Measurements from ENCODE around the gene ELOVL1. TPM values are rescaled to one million over a fixed set of nuclear protein-coding genes. Genes with fewer than 3 reads are reported as not detected.

Gene ELOVL1
- total RNA-seq, 4 donors from 2014 or later: 99.8 to 187 (median 115) TPM

GRCh38 chr1:43381612-43382011 is 13.8 kb upstream of the ELOVL1 start:
- Histone ChIP-seq H3K9me3 (no peaks in the 10 kb centered on the region), H3K36me3 (peaks cover 21 to 73% (median 34%) of the 10 kb centered on the region in 3 donors), H3K4me1 (peaks cover 0 to 2% (median 0%) of the 10 kb centered on the region in 3 donors), H3K27ac (peak overlapping the region in 1 of 4 donors; percentile 5), H3K4me3 (no peak overlapping the region), H3K27me3 (no peaks in the 10 kb centered on the region)
- WGBS, 2 donors: 61 to 64% methylated on average over 3 of the region's 3 CpGs
- peak in 1 of 4 donors; percentile 8 for TF ChIP-seq POLR2A (IDR thresholded peaks at IDR 0.05)
- no peak for TF ChIP-seq CTCF (IDR thresholded peaks at IDR 0.05)
- no peak for DNase-seq
- intact Hi-C loops (cut with DNase I): no loop called here

DNA sequence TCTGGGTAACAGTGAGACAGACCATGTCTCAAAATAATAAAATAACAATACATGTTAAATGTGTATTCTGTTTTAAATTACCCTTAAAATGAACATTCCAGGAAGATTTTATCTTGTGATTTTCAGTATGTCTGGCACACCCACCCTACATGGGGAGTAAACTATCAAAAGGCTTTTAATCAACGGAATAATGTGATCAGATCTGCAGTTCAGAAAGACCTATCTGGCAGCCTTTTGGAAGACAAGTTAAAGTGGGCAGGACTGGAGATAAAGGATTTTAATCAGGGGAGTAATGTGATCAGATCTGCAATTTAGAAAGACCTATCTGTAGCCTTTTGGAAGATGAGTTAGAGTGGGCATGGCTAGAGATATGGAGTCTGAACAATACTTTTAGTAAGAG is 11.7 kb upstream of the ELOVL1 start:
- Histone ChIP-seq H3K4me1 (no peaks in the 10 kb centered on the region), H3K36me3 (peaks cover 3 to 52% (median 14%) of the 10 kb centered on the region in 3 donors), H3K27me3 (no peaks in the 10 kb centered on the region), H3K9me3 (no peaks in the 10 kb centered on the region), H3K4me3 (no peak overlapping the region), H3K27ac (no peak overlapping the region)
- WGBS, 2 donors: 94 to 96% methylated on average over 1 of the region's 1 CpG
- TF ChIP-seq CTCF (IDR thresholded peaks at IDR 0.05): no peak
- TF ChIP-seq POLR2A (IDR thresholded peaks at IDR 0.05): no peak
- DNase-seq: no peak
- intact Hi-C loops (cut with DNase I): no loop called here

- 89 to 91% methylated on average over 1 of the region's 1 CpG for WGBS, 2 donors
- TF ChIP-seq CTCF (IDR thresholded peaks at IDR 0.05) (no peak), POLR2A (IDR thresholded peaks at IDR 0.05) (no peak)
- Histone ChIP-seq H3K36me3 (peaks cover 0 to 35% (median under 1%) of the 10 kb centered on the region in 3 donors), H3K4me1 (peaks cover 0 to 12% (median 9%) of the 10 kb centered on the region in 3 donors), H3K9me3 (no peaks in the 10 kb centered on the region), H3K27me3 (no peaks in the 10 kb centered on the region), H3K4me3 (no peak overlapping the region), H3K27ac (no peak overlapping the region)
- intact Hi-C loops (cut with DNase I): no loop called here
- DNase-seq: no peak
Observed at GRCh38 chr1:43377831-43378230, 10.0 kb upstream of the ELOVL1 start.

GRCh38 chr1:43376723-43377235 is 9.0 kb upstream of the ELOVL1 start:
- 62 to 83% methylated on average over 7 of the region's 7 CpGs for WGBS, 2 donors
- intact Hi-C loops (cut with DNase I): no loop called here
- H3K4me1 ChIP-seq: peaks cover 0 to 17% (median 11%) of the 10 kb centered on the region in 3 donors
- no peak for TF ChIP-seq POLR2A (IDR thresholded peaks at IDR 0.05)
- H3K27ac ChIP-seq: no peak overlapping the region
- no peak overlapping the region for H3K4me3 ChIP-seq
- DNase-seq: no peak
- no peaks in the 10 kb centered on the region for H3K27me3 ChIP-seq
- H3K36me3 ChIP-seq: peaks cover 0 to 25% (median 0%) of the 10 kb centered on the region in 3 donors
- H3K9me3 ChIP-seq: no peaks in the 10 kb centered on the region

DNA sequence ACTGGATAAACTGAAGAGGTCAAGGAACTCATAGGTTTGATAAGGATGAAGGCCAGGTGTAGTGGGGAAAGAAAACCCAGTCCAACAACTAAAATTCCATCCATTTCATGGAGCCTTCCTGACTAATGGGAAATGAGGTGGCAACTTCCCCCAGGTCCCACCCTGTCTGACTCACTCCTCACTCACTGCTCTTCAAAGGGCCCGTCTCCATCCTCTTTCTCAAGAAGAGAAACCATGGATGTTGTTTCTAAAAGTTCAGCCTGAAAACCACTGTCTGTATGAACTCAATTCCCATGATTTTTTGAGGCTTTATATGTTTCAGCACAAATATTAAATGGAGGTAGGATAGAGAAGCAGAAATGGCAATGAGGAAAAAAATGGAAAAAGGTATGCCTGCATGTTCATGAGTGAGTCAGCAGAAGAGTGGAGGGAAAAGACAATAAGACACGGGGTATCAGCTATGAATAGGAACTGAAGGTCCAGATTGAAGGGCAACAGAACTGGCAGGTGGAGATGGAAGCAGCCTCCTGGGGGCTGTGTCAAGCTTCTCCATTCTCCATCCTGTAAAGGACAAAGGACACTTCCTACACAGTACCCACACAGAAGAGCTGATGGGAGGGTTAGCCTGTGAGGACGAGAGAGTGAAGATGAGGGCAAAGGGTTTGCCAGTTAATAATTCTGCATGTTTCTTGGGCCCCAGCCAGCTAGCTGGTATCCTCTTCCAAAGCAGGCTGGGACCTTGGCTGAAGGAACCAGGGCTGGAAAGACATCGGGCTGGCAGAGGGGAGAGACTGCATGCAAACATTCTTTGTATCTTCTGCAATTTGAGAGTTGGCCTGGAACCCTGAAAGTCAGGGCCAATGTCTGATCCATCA is 5.5 kb upstream of the ELOVL1 start:
- no peak for DNase-seq
- no peak for TF ChIP-seq CTCF (IDR thresholded peaks at IDR 0.05)
- TF ChIP-seq POLR2A (IDR thresholded peaks at IDR 0.05): no peak
- WGBS, 2 donors: 24 to 33% methylated on average over 4 of the region's 4 CpGs
- H3K27ac ChIP-seq: peak overlapping the region; percentile 27 to 77 (median 59)
- H3K27me3 ChIP-seq: no peaks in the 10 kb centered on the region
- H3K36me3 ChIP-seq: peaks cover 0 to 2% (median 0%) of the 10 kb centered on the region in 3 donors
- no peak overlapping the region for H3K4me3 ChIP-seq
- peaks cover 5 to 32% (median 20%) of the 10 kb centered on the region in 3 donors for H3K4me1 ChIP-seq
- intact Hi-C loops (cut with DNase I): no loop called here
- no peaks in the 10 kb centered on the region for H3K9me3 ChIP-seq

Measured in esophagus squamous epithelium (tissue), 5 donors.